GM12874 (cell line): ENCODE results near the gene SLC12A7.

Source experiments
- CTCF ChIP-seq: IDR thresholded peaks from 2 replicates; pipeline ENCODE4 v1.5.1; 2011; ENCODE audit warnings: low read depth, mild to moderate bottlenecking, control low read depth, low read length, moderate library complexity; ENCODE audit not compliant: insufficient read depth

Gene SLC12A7

GRCh38 chr5:1068204-1068894 lies 43.5 kb downstream of the SLC12A7 start:
- no peak for TF ChIP-seq CTCF

- no peak for TF ChIP-seq CTCF
These were observed 44.4 kb downstream of the SLC12A7 start for GRCh38 chr5:1067141-1068121.

- TF ChIP-seq CTCF, result no peak
These were observed 45.2 kb downstream of the SLC12A7 start for GRCh38 chr5:1066676-1067075.

- TF ChIP-seq CTCF, result no peak
These were observed 45.8 kb downstream of the SLC12A7 start for GRCh38 chr5:1065891-1066650.

- TF ChIP-seq CTCF, result no peak
These were observed 46.6 kb downstream of the SLC12A7 start for GRCh38 chr5:1065143-1065750.

- TF ChIP-seq CTCF, result no peak
These were observed 47.3 kb downstream of the SLC12A7 start for GRCh38 chr5:1064383-1065142.
